WTC11 (cell line): ENCODE data around the gene CNPY1.

Source experiments
- CREB1 ChIP-seq: sonication (generic); formaldehyde crosslinking; IDR thresholded peaks from 2 replicates; pipeline ENCODE4 v1.8.0; 2023; ENCODE audit warnings: mild to moderate bottlenecking, missing genetic modification reagents
- CREM ChIP-seq: sonication (generic); formaldehyde crosslinking; IDR thresholded peaks from 2 replicates; pipeline ENCODE4 v1.8.1; 2022; ENCODE audit warnings: mild to moderate bottlenecking, missing genetic modification reagents, moderate library complexity
- CTCF ChIP-seq: fragments of 200-600 bp; IDR thresholded peaks from 2 replicates; pipeline ENCODE4 v1.8.0; 2022; ENCODE audit warnings: antibody characterized with exemption
- E2F1 ChIP-seq: sonication (generic); formaldehyde crosslinking; IDR thresholded peaks from 2 replicates; pipeline ENCODE4 v1.8.0; 2022; ENCODE audit warnings: mild to moderate bottlenecking, missing genetic modification reagents
- E2F4 ChIP-seq: sonication (generic); formaldehyde crosslinking; IDR thresholded peaks from 2 replicates; pipeline ENCODE4 v1.8.1; 2022; ENCODE audit warnings: low read depth, mild to moderate bottlenecking, moderate library complexity, missing genetic modification reagents, borderline replicate concordance
- FOXP1 ChIP-seq: sonication (generic); formaldehyde crosslinking; IDR thresholded peaks from 2 replicates; pipeline ENCODE4 v1.8.0; 2022; ENCODE audit warnings: missing genetic modification reagents, mild to moderate bottlenecking, moderate library complexity, borderline replicate concordance
- GABPB1 ChIP-seq: sonication (generic); formaldehyde crosslinking; IDR thresholded peaks from 2 replicates; pipeline ENCODE4 v1.8.1; 2023; ENCODE audit warnings: mild to moderate bottlenecking, missing genetic modification reagents
- IRF1 ChIP-seq: sonication (generic); formaldehyde crosslinking; IDR thresholded peaks from 2 replicates; pipeline ENCODE4 v1.8.0; 2023; ENCODE audit warnings: missing genetic modification reagents
- JUN ChIP-seq: sonication (generic); formaldehyde crosslinking; IDR thresholded peaks from 2 replicates; pipeline ENCODE4 v1.8.0; 2023; ENCODE audit warnings: mild to moderate bottlenecking, missing genetic modification reagents
- MLX ChIP-seq: sonication (generic); formaldehyde crosslinking; IDR thresholded peaks from 2 replicates; pipeline ENCODE4 v1.8.1; 2023; ENCODE audit warnings: mild to moderate bottlenecking, missing genetic modification reagents, moderate library complexity
- TP53 ChIP-seq: sonication (generic); formaldehyde crosslinking; IDR thresholded peaks from 2 replicates; pipeline ENCODE4 v1.8.1; 2023; ENCODE audit warnings: mild to moderate bottlenecking, missing genetic modification reagents
- USF2 ChIP-seq: sonication (generic); formaldehyde crosslinking; IDR thresholded peaks from 2 replicates; pipeline ENCODE4 v1.8.1; 2023; ENCODE audit warnings: mild to moderate bottlenecking, missing genetic modification reagents, moderate library complexity
- ZNF121 ChIP-seq: sonication (generic); formaldehyde crosslinking; IDR thresholded peaks from 2 replicates; pipeline ENCODE4 v1.8.0; 2023; ENCODE audit warnings: missing genetic modification reagents

- TF ChIP-seq CREB1 (no peak), E2F1 (no peak), GABPB1 (no peak), JUN (no peak), CTCF (no peak), E2F4 (CRISPR knock-in tag) (no peak), ZNF121 (CRISPR knock-in tag) (no peak), USF2 (CRISPR knock-in tag) (no peak), CREM (CRISPR knock-in tag) (no peak), IRF1 (CRISPR knock-in tag) (no peak), TP53 (no peak), FOXP1 (CRISPR knock-in tag) (no peak), MLX (CRISPR knock-in tag) (no peak)
Observed at GRCh38 chr7:155559519-155560108, 13.3 kb upstream of the CNPY1 start.
